Activated CD4-positive, CD25-positive, alpha-beta regulatory T cell treated with anti-CD3 and anti-CD28 coated beads, Interleukin-2, amount 50 U/mL, for 24 hours (primary cell): ENCODE results near the gene RGMB.
"Not testable (repeated sequence)": the region's sequence is repeated elsewhere in the genome, so short reads cannot be mapped to it uniquely, and the experiment has no call there.

Source experiments
- ATAC-seq, 2 donors: fragments of 150-1000 bp; cut with Tn5 transposase; one replicate each; pipeline ENCODE4 v1.10.0; 2021; ENCODE audit warnings: mild to moderate bottlenecking in 1 of 2, moderate library complexity in 1 of 2

Gene RGMB

GRCh38 chr5:98773464-98774191, at the start of gene RGMB:
RGMB (plus strand) TSS chr5:98773663; CDS start chr5:98774071, 408 bp downstream.
- peak; percentile 92 to 94 for ATAC-seq

DNA sequence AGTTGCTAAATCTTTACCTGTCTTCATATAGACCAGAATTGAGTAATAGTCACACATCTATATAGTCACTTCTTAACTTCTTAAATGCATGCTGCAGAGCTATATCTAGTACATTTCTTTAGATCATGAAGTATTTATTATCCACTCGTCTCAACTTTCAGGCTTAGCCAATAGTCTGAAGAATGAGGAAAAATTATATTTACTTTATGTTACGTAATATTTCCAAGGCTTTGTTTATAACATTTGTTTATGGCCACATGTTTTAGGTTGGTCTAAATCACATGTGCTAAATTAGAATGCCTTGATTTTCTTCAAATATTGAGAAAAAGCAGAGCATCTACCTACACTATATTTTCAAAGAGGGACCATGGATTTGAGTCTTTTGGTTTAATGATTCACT, 47.2 kb upstream of the RGMB start:
- ATAC-seq, result no peak

GRCh38 chr5:98727686-98728085, 45.8 kb upstream of the RGMB start:
- no peak for ATAC-seq

DNA sequence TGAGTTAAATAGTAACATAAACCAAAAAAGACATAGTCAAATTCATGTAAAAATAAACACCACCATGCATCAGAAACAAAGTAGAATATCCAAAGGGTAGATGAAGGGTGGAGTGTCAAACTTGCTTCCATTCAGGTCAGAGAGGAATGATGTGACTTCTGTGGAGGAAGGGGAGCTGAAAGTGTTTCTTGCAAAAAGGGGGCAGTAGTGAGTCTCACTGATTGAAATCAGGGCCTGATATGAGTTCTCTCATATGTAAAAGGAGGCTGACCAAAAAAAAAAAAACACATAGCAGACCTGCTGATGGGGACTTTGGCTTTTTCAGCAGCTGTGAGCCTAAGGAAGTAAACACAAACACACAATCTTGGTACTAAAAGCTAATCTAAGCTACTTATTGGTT, 38.8 kb upstream of the RGMB start:
- no peak for ATAC-seq

- no peak for ATAC-seq
Measured at GRCh38 chr5:98735806-98736507, 37.5 kb upstream of the RGMB start.

- ATAC-seq, result no peak
Measured at GRCh38 chr5:98736753-98737152, 36.7 kb upstream of the RGMB start.

- ATAC-seq, result not testable (repeated sequence)
Measured at GRCh38 chr5:98737441-98737840, 36.0 kb upstream of the RGMB start.

- not testable (repeated sequence) for ATAC-seq
Measured at GRCh38 chr5:98738481-98739149, 34.8 kb upstream of the RGMB start.

- ATAC-seq, result no peak
Measured at GRCh38 chr5:98741926-98742325, 31.5 kb upstream of the RGMB start.

GRCh38 chr5:98742396-98743073, 30.9 kb upstream of the RGMB start:
- peak in 1 of 2 donors; percentile 6 for ATAC-seq

DNA sequence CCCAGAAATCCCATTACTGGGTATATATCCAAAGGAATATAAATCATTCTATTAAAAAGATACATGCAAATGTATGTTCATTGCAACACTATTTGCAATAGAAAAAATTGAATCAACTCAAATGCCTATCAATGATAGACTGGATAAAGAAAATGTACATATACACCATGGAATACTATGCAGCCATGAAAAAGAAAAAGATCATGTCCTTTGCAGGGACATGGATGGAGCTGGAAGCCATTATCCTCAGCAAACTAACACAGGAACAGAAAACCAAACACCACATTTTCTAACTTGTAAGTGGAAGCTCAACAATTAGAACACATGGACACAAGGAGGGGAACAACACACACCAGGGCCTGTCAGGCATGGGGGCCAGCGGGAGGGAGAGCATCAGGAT, 25.2 kb upstream of the RGMB start:
- not testable (repeated sequence) for ATAC-seq

DNA sequence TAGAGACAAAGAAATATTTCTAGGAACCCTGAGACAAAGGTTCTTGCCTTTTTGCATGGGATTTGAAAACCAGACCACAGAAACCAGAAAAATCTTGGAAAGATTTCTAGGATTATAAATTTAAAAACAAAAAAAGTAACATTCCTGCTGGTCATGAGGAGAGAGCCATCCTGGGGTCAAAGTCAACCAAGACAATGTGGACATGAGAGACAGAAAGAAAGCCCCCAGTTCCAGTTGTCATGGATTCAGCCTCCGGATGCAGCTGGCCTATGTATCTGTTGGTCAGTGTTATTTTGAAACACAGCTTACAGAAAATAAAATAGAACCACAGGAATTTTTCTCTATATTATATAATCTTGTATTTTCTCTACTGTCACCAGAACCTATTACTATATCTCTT, 24.4 kb upstream of the RGMB start:
- no peak for ATAC-seq

GRCh38 chr5:98750693-98751092, 22.8 kb upstream of the RGMB start:
- ATAC-seq, result peak in 1 of 2 donors; percentile 13

- ATAC-seq, result not testable (repeated sequence)
Measured at GRCh38 chr5:98752331-98752730, 21.1 kb upstream of the RGMB start.

DNA sequence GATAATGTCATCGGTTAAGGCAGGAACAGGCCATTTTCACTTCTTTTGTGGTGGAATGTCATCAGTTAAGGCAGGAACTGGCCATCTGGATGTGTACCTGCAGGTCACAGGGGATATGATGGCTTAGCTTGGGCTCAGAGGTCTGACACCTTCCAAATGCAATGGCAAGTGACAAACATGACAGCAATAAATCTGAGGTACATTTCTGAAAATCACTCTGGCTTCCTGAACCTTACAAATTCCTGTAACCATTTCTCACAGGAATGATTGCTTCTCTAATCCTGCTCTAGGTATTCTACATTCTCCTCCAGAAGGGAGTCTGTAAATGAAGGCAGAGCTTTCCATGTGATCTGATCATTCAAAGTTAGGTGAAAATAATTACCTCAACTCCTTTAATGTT, 20.7 kb upstream of the RGMB start:
- ATAC-seq, result not testable (repeated sequence)

DNA sequence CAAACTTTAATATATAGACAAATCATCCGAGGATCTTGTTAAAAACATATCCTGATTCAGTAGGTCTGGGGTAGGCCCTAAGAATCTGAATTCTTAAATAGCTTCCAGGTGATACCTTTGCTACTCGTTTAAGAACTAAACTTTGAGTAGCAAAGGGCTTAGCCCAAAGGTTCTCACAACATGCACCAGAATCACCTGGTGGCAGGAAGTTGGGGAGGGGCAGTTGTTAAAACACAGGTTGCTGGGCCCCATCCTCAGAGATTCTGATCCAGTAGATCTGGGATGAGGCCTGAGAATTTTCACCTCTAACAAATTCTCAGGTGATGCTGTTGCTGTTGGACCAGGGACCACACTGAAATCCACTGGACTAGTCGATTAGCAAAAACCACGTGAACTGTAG, 20.0 kb upstream of the RGMB start:
- ATAC-seq, result no peak

DNA sequence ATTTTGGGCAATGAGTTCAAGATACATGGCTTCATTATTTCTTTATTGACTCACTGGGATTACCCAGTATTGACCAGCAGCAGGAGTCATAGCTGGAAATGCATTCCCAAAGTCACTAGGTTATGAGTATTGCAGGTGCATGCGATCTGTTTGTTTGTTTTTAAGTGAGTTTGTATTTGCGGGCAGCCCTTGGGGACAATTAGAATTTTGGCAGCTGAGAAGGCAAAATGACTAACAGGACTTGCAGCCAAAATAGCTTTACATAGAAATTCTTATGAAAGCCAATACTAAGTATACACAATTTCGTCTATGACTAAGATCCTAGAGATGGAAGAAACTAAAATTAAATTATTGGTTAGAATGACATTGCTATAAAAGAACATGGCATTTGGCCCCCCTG, 18.1 kb upstream of the RGMB start:
- ATAC-seq, result no peak

- no peak for ATAC-seq
Measured at GRCh38 chr5:98757978-98758377, 15.5 kb upstream of the RGMB start.

DNA sequence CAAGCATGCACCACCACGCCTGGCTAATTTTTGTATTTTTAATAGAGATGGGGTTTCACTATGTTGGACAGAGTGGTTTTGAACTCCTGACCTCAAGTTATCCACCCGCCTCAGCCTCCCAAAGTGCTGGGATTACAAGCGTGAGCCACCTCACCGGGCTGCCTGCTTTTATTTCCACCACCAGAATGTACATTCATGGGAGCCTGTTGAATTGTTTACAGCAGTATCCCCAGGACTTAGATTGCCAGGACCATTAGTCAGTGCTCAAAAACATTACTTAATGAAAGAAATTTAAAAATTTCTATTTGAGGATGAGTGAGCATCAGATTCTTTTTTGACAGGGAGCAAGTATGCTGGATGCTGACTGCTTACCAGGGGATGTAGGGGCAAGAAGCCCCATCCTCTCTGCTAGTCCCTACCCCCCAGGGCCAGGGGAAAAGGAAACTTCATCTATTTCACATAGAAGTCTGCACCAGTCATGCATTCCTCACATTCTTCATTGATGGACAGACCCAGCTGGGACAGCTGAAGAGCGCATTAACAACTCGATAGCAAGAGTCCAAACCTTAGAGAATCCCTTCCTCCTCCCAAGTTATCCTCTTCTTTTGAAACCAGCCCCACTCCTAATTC, 10.3 kb upstream of the RGMB start:
- no peak for ATAC-seq

- no peak for ATAC-seq
Measured at GRCh38 chr5:98765815-98766214, 7.6 kb upstream of the RGMB start.

GRCh38 chr5:98767581-98767980, 5.9 kb upstream of the RGMB start:
- no peak for ATAC-seq

DNA sequence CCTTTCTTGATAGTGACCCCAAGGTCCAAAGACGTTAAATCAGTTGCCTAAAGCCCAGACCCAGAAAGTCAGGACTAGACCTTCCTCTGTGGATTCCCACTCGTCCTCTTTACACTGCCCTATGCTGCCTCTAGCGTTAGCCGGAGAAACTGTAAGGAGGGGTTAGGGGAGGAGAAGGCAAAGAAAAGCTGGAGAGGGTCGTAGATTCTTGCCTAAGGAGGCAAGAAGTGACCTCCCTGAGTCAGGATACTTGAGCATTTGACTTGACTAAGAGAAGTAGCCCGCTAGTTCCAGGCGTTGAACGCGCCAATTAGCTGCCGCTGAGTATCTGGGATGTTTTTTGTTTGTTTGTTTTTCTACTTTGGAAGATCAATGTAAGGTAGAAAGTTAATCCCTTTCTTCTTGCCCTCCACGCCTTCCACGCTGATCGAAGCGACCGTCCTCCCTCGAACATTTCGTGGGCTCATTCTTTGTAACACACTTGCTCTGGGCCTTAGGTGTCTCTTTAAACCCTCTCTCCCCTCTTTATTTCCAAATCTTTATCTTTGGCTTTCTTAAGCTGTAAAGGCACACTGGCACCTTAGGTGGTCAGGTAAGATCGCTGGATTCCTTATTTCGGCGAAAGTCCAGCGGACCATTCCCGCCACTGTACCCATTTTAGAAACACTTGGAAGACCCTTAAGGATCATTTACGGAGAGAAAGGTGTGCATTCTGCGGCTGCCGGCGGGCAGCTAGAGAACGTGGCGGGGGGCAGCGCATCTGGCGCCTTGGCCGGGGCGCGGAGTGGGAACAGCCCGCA, 5.1 kb upstream of the RGMB start:
- peak in 1 of 2 donors; percentile 26 for ATAC-seq
